Activated CD8-positive, alpha-beta memory T cell treated with anti-CD3 and anti-CD28 coated beads for 1 hour (primary cell): Measurements from ENCODE around the gene SGSM1.

Experiments
- DNase-seq, 2 donors: peaks; one replicate each; pipeline ENCODE4 v3.0.0-alpha.2; 2020; ENCODE audit warnings: low read depth in 1 of 2; ENCODE audit errors: extremely low read depth in 1 of 2

SGSM1 gene, protein sequence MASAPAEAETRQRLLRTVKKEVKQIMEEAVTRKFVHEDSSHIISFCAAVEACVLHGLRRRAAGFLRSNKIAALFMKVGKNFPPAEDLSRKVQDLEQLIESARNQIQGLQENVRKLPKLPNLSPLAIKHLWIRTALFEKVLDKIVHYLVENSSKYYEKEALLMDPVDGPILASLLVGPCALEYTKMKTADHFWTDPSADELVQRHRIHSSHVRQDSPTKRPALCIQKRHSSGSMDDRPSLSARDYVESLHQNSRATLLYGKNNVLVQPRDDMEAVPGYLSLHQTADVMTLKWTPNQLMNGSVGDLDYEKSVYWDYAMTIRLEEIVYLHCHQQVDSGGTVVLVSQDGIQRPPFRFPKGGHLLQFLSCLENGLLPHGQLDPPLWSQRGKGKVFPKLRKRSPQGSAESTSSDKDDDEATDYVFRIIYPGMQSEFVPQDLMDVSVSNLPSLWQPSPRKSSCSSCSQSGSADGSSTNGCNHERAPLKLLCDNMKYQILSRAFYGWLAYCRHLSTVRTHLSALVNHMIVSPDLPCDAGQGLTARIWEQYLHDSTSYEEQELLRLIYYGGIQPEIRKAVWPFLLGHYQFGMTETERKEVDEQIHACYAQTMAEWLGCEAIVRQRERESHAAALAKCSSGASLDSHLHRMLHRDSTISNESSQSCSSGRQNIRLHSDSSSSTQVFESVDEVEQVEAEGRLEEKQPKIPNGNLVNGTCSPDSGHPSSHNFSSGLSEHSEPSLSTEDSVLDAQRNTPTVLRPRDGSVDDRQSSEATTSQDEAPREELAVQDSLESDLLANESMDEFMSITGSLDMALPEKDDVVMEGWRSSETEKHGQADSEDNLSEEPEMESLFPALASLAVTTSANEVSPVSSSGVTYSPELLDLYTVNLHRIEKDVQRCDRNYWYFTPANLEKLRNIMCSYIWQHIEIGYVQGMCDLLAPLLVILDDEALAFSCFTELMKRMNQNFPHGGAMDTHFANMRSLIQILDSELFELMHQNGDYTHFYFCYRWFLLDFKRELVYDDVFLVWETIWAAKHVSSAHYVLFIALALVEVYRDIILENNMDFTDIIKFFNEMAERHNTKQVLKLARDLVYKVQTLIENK

GRCh38 chr22:24805790-24806662, at the start of gene SGSM1:
Gene SGSM1, plus strand, starts transcription at chr22:24806211. Its CDS starts 115 bp downstream, at chr22:24806326.
- DNase-seq, result peak; percentile 27 to 63

- DNase-seq, result peak in 1 of 2 donors; percentile 28
Measured at GRCh38 chr22:24758164-24758799, 47.7 kb upstream of the SGSM1 start.

DNA sequence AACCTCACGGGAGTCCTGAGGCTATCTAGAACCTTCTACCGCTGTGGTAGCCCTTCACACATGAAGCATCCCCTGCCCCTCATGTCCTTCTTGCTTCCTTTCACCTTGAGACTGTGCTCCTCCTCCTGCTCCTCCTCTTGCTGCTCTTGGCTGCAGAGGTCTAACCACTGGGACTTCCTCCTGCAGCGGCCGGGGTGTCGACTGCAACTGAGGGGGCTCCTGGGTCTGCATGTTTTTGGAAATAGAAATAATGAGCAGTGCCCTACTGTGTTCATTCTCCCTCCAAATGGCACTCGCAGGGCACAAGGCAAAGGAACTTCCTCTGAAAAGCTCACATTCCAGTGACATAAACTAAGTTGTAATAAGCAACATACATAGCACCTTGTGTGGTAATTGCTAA, 46.2 kb upstream of the SGSM1 start:
- no peak for DNase-seq

DNA sequence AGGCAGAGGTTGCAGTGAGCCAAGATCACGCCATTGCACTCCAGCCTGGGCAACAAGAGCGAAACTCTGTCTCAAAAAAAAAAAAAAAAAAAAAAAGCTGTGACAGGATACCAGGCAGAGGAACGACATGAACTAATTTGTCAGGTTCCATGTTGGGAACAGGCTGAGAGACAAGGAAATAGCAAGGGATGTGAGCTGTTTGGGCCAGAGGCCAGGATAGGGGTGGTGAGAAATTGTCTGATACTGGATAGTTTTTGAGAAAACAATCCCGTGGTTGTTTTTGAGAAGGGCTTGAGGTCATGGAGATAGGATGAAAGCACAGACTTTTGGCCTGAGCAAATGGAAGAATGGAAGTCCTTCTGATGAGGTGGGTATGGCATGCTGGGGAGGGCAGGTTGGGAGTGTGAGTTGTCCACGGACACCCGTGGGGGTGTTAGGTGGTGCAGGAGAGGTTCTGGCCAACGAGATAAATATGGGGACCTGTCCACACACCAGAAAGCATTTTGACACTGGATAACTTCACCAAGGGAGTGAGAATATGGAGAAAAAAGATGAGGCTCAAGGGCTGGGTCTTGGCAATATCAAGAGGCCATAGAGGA, 45.2 kb upstream of the SGSM1 start:
- DNase-seq, result no peak

DNA sequence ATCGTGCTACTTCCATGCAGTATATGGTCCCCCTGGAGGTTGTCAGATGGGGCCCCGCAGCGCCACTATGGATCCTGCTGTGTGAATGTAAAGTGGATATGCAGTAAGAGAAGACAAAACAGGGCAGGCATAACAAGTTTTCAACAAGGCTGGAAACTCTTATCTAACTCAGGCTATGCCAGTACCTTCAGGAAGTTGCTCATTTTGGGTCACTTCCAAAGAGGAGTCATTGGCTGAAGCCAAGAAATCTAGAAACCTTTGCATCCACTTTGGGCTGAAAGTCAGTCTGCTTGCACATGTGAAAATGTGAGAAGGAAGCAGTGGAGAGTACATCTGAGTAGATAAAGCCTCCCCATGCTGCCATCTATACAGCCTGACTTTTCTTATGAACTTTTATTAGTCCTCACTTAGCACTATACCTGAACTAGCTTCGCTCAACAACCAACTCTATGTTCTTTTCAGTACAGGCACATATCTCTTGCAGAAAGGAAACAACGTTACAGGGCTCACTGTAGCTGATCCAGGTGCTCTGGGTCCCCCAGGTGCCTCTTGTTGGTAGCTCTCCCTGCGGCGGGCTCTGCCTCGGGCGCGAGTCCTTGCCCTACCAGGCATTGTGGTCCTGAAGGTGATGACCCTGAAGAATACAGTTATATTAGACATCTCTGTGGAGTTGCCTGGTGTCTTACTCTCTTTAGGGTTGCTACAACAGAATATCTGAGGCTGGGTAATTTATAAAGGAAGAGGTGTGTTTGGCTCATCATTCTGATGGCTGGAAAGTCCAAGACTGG, 43.9 kb upstream of the SGSM1 start:
- no peak for DNase-seq

- no peak for DNase-seq
Measured at GRCh38 chr22:24763872-24764485, 42.0 kb upstream of the SGSM1 start.

- DNase-seq, result no peak
Measured at GRCh38 chr22:24765166-24765565, 40.8 kb upstream of the SGSM1 start.

GRCh38 chr22:24768537-24769374, 37.3 kb upstream of the SGSM1 start:
- DNase-seq, result peak in 1 of 2 donors; percentile 22

DNA sequence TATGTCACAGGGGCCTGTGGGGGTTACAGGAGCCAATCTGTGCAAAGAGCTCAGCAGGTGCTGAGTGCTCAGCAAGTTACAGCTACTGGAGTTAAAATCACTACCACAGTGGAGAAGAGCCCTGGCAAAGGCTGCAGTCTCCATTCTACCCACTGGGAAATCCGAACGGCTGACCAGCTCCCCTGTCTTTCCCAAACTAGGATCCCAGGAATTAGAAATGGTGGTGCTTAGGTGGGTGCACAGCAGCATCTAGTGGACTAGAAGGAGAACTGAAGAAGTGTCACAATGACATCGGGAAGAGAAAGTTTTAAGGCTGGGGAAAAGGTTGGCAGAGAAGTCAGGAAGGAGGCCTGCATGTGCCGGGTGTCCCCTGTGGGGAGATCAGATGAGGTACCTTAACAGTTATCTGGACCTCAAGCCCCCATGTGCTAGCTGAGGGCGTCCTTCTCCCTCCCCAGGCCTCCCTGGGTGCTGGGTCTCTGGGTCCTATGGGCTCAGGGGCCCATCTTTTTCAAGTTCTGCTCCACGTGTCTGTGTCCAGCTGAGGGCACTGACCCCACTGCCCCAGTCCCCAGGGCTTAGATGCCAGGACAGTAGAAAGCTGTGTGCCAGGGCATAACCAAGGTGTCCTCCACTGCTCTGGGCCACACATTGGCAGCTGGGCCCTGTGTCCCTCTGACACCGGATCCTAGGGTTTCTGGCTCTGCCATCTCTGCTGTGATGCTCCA, 33.4 kb upstream of the SGSM1 start:
- no peak for DNase-seq

DNA sequence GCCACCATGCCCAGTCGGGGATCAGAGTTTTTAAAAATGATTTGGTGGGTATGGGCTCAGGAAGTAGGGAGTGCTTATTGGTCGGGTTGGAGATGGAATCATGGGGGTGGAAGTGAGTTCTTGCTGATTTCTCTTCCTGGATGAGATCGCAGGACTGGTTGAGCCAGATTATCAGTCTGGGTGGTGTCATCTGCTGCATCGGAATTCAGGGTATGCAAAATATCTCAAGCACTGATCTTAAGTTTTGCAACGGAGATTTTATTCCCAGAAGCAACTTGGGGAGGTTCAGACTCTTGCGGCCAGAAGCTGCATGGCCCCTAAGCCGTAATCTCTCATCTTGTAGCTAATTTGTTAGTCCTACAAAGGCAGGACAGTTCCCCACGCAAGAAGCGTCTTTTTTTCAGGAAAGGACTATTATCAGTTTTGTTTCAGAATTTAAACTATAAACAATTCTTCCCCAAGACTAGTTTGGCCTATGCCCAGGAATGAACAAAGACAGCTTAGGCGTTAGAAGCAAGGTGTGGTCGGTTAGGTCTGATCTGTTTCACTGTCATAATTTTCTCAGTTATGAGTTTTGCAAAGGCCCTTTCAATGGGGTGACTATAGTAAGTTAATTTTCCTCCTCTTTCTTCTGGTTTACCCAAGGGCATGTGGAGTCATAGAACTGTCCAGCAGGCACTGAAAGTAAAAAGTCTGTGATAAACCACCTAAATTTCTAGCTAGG, 30.1 kb upstream of the SGSM1 start:
- DNase-seq, result no peak

DNA sequence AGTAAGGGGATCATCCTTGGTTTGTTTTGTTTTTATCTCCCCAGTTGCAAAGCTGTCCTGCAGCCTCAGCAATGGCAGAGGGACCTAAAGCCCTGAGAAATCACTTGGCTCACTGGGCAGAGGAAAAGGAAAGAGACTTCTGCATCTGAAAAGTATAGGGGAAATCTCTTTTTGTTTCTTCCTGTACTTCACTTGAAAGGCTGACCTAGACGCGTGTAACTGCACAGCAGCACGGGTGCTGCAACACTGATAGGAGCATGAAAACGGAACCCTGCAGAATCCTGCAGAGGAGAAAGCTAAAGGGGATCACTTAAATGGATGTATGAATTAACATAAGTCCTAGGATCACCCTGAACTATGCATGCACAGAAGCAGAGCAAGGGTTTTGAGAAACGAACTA, 29.5 kb upstream of the SGSM1 start:
- DNase-seq, result no peak

DNA sequence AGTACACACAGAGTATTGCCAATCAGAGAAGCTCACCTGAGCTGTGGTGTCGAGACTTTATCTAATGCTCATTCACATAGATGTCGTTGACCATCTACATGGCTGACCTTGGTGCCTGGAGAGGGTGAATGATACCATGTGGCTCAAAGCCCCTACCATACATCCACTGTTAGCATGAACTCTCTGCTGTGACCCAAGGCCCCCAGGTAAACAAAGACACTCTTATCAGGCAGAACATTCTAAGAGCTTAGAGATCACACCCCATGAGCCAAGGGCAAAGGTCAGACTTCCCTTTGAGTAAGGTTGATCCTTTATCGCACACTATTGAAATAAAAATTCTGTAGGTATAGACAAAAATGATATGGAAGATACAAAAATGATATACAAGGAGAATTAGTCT, 16.5 kb upstream of the SGSM1 start:
- DNase-seq, result no peak

- no peak for DNase-seq
Measured at GRCh38 chr22:24791362-24791761, 14.6 kb upstream of the SGSM1 start.

DNA sequence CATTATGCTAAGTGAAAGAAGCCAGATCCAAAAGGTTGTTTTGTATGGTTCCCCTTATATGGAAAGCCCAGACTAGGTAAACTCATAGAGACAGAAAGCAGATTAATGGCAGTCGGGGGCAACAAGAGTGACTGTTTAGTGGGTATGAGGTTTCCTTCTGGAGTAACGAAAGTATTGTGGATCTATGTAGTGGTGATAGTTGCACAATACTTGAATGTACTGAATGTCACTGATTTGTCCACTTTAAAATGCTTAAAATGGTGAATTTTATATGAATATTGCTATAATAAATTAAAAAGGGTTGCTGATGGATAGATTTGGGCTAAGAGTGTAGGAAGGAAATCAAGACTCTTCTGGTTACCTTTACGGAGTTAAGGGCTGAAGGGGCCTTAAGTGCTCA, 10.0 kb upstream of the SGSM1 start:
- DNase-seq, result no peak

DNA sequence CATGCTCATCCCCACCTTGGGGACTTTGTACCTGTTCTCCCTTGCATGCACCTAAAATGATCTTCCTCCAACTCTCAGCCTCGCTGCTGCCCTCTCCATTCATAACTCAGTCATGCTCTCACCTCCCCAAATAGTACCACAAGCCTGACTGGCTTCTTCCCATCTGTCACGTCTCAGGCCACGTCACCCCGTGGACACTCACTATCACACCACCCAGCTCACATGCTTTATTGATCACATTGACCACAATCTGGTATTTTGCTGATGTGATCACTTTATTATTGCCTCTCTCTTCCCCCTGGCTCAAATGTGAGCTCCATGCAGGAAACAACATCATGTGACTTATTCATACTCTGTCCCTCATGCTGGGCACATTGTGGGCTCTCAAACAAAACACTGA, 9.2 kb upstream of the SGSM1 start:
- DNase-seq, result no peak

GRCh38 chr22:24801901-24802465, 4.0 kb upstream of the SGSM1 start:
- DNase-seq, result no peak
